H9 (cell line): ENCODE measurements around the gene ATP5IF1. TPM values are rescaled to one million over a fixed set of nuclear protein-coding genes. Genes with fewer than 3 reads are reported as not detected.
A peak's percentile ranks its signal among the peaks of the same experiment; 100 is the strongest.

Experiments used
- DNase-seq: peaks from one replicate; pipeline ENCODE4 v3.0.0-alpha.2; 2017
- H2AFZ ChIP-seq: one replicate; pipeline ENCODE4 v1.6.1; 2013; ENCODE audit warnings: mild to moderate bottlenecking, low read length, control low read depth, moderate library complexity
- H2AK5ac ChIP-seq: 2 replicates; pipeline ENCODE4 v1.6.1; 2013; ENCODE audit warnings: low read length, control low read depth, mixed read lengths; ENCODE audit not compliant: insufficient read length
- H2BK120ac ChIP-seq: one replicate; pipeline ENCODE4 v1.6.1; 2013; ENCODE audit warnings: low read depth, mild to moderate bottlenecking, low read length, control low read depth, inconsistent platforms; ENCODE audit not compliant: poor library complexity, severe bottlenecking
- H2BK12ac ChIP-seq: 2 replicates; pipeline ENCODE4 v1.6.1; 2013; ENCODE audit warnings: low read length, control low read depth, mixed read lengths, low read depth; ENCODE audit not compliant: insufficient read length
- H2BK15ac ChIP-seq: 2 replicates; pipeline ENCODE4 v1.6.1; 2013; ENCODE audit warnings: low read depth, low read length, control low read depth
- H2BK20ac ChIP-seq: one replicate; pipeline ENCODE4 v1.6.1; 2013; ENCODE audit warnings: low read depth, mild to moderate bottlenecking, low read length, control low read depth, inconsistent platforms; ENCODE audit not compliant: poor library complexity, severe bottlenecking
- H2BK5ac ChIP-seq: 2 replicates; pipeline ENCODE4 v1.6.1; 2013; ENCODE audit warnings: low read length, control low read depth, mixed read lengths; ENCODE audit not compliant: insufficient read length
- H3K14ac ChIP-seq: 2 replicates; pipeline ENCODE4 v1.6.1; 2013; ENCODE audit warnings: low read length, control low read depth; ENCODE audit not compliant: insufficient read depth
- H3K18ac ChIP-seq: 2 replicates; pipeline ENCODE4 v1.6.1; 2013; ENCODE audit warnings: low read depth, mild to moderate bottlenecking, mixed read lengths, low read length, control low read depth; ENCODE audit not compliant: insufficient read length
- H3K23ac ChIP-seq: 2 replicates; pipeline ENCODE4 v1.6.1; 2013; ENCODE audit warnings: low read length, control low read depth, mixed read lengths, low read depth; ENCODE audit not compliant: insufficient read length
- H3K23me2 ChIP-seq: 2 replicates; pipeline ENCODE4 v1.6.1; 2013; ENCODE audit warnings: low read depth, mild to moderate bottlenecking, mixed read lengths, low read length, control low read depth; ENCODE audit not compliant: insufficient read length, poor library complexity, severe bottlenecking
- H3K27ac ChIP-seq: 2 replicates; pipeline ENCODE4 v1.5.1; 2013; ENCODE audit warnings: low read length, control low read depth, mixed read lengths, low read depth; ENCODE audit not compliant: insufficient read length
- H3K27me3 ChIP-seq: 2 replicates; pipeline ENCODE4 v1.6.1; 2013; ENCODE audit warnings: low read length, control low read depth, inconsistent platforms; ENCODE audit not compliant: insufficient read depth
- H3K4ac ChIP-seq: 2 replicates; pipeline ENCODE4 v1.6.1; 2013; ENCODE audit warnings: low read depth, mild to moderate bottlenecking, control low read depth, inconsistent platforms, low read length, moderate library complexity
- H3K4me1 ChIP-seq: 2 replicates; pipeline ENCODE4 v1.6.1; 2013; ENCODE audit warnings: low read length, control low read depth, inconsistent platforms; ENCODE audit not compliant: insufficient read depth
- H3K4me2 ChIP-seq: 2 replicates; pipeline ENCODE4 v1.6.1; 2013; ENCODE audit warnings: low read length, control low read depth, mixed read lengths; ENCODE audit not compliant: insufficient read length, insufficient read depth
- H3K56ac ChIP-seq: 2 replicates; pipeline ENCODE4 v1.6.1; 2013; ENCODE audit warnings: low read depth, mild to moderate bottlenecking, mixed read lengths, low read length, control low read depth; ENCODE audit not compliant: insufficient read length
- H3K79me1 ChIP-seq: 2 replicates; pipeline ENCODE4 v1.6.1; 2013; ENCODE audit warnings: low read depth, mild to moderate bottlenecking, moderate library complexity, low read length, control low read depth, inconsistent platforms; ENCODE audit not compliant: insufficient read depth, poor library complexity, severe bottlenecking
- H3K79me2 ChIP-seq: 2 replicates; pipeline ENCODE4 v1.6.1; 2013; ENCODE audit warnings: low read length, control low read depth, inconsistent platforms; ENCODE audit not compliant: insufficient read depth
- H3K9ac ChIP-seq: 2 replicates; pipeline ENCODE4 v1.6.1; 2013; ENCODE audit warnings: low read length, control low read depth, mixed read lengths; ENCODE audit not compliant: insufficient read length; ENCODE audit errors: extremely low read depth
- H3K9me3 ChIP-seq: one replicate; pipeline ENCODE4 v1.6.1; 2013; ENCODE audit warnings: low read depth, low read length, inconsistent platforms; ENCODE audit not compliant: control insufficient read depth
- H3T11ph ChIP-seq: one replicate; pipeline ENCODE4 v1.6.1; 2013; ENCODE audit warnings: mild to moderate bottlenecking, low read length, control low read depth, inconsistent platforms
- H4K20me1 ChIP-seq: one replicate; pipeline ENCODE4 v1.6.1; 2013; ENCODE audit not compliant: control insufficient read depth, insufficient read length, insufficient read depth
- H4K5ac ChIP-seq: 2 replicates; pipeline ENCODE4 v1.6.1; 2013; ENCODE audit warnings: low read depth, mild to moderate bottlenecking, mixed read lengths, low read length, control low read depth; ENCODE audit not compliant: insufficient read length
- H4K8ac ChIP-seq: replicated peaks from 2 replicates; pipeline ENCODE4 v1.6.1; 2013; ENCODE audit warnings: low read length, control low read depth, mixed read lengths, low read depth; ENCODE audit not compliant: insufficient read length
- H4K91ac ChIP-seq: 2 replicates; pipeline ENCODE4 v1.6.1; 2013; ENCODE audit warnings: low read depth, mild to moderate bottlenecking, moderate library complexity, mixed read lengths, low read length, control low read depth; ENCODE audit not compliant: insufficient read length
- H3K27ac Mint-ChIP-seq, 3 experiments: 2 replicates in 2 of 3; 3 replicates in 1 of 3; pipeline ENCODE4 v1.8.0; 2020 to 2021; ENCODE audit warnings: mixed read lengths in 3 of 3, mild to moderate bottlenecking in 1 of 3, moderate library complexity in 1 of 3
- H3K27me3 Mint-ChIP-seq: 2 replicates; pipeline ENCODE4 v1.8.0; 2021; ENCODE audit warnings: low read depth, mild to moderate bottlenecking, moderate library complexity, mixed read lengths
- H3K36me3 Mint-ChIP-seq, 3 experiments: 2 replicates in 2 of 3; 3 replicates in 1 of 3; pipeline ENCODE4 v1.8.0; 2020 to 2021; ENCODE audit warnings: low read depth in 3 of 3, mixed read lengths in 3 of 3; ENCODE audit not compliant: insufficient read depth in 1 of 3
- H3K4me1 Mint-ChIP-seq, 2 experiments: 2 replicates each; pipeline ENCODE4 v1.8.0; 2020; ENCODE audit warnings: mixed read lengths in 2 of 2
- H3K4me3 Mint-ChIP-seq, 2 experiments: 2 replicates in 1 of 2; 3 replicates in 1 of 2; pipeline ENCODE4 v1.8.0; 2020 to 2021; ENCODE audit warnings: mild to moderate bottlenecking in 2 of 2, mixed read lengths in 2 of 2, moderate library complexity in 1 of 2
- H3K9me3 Mint-ChIP-seq, 2 experiments: 2 replicates in 1 of 2; 3 replicates in 1 of 2; pipeline ENCODE4 v1.8.0; 2020; ENCODE audit warnings: mild to moderate bottlenecking in 2 of 2, mixed read lengths in 2 of 2, moderate library complexity in 1 of 2
- WGBS: extraction: QIAGEN DNeasy Blood & Tissue Kit; methylation state at CpG from one replicate; pipeline ENCODE4 v1.1.7; 2013; ENCODE audit warnings: missing lambda C conversion rate, low lambda C conversion rate, mixed read lengths; ENCODE audit not compliant: insufficient read length; ENCODE audit errors: extremely low coverage; 5-methylcytosine and 5-hydroxymethylcytosine counted together
- total RNA-seq: library from RNA; stranded (reverse); gene quantifications from 2 replicates; pipeline ENCODE4 v1.2.1, GENCODE V29; 2021
- TF ChIP-seq, protein P1 (sequence below): fragments of 200-600 bp; sonication (generic); conservative IDR thresholded peaks from 3 replicates; pipeline ENCODE4 v1.8.0; 2021; ENCODE audit warnings: antibody characterized with exemption, mild to moderate bottlenecking

ATP5IF1 gene
- total RNA-seq, 1 experiment from 2014 or later: 257 TPM

DNA sequence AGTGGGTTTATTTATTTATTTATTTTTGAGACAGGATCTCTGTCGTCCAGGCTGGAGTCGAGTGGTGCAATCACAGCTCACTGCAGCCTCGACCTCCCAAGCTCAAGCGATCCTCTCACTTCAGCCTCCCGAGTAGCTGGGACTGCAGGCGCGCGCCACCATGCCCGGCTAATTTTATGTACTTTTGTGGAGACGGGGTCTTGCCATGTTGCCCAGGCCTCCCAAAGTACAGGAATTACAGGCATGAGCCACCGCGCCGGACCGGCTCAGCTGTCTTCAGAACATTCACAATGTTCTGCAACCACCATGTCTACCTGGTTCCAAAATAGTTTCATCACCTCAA lies 2.7 kb upstream of the ATP5IF1 start:
- Histone ChIP-seq H3K56ac (no peak overlapping the region), H2BK5ac (no peak overlapping the region), H3K79me2 (peaks cover 16% of the 10 kb centered on the region; the same call in 1 of the 2 replicates), H2AFZ (no peak overlapping the region), H3K9ac (no peak overlapping the region), H3K14ac (no peak overlapping the region), H3K23ac (no peak overlapping the region), H3K4ac (no peak overlapping the region), H3K4me1 (no peaks in the 10 kb centered on the region), H3K27me3 (no peaks in the 10 kb centered on the region), H3K79me1 (peaks cover 8% of the 10 kb centered on the region), H3K9me3 (no peaks in the 10 kb centered on the region), H3T11ph (no peak overlapping the region), H3K23me2 (peaks cover 14% of the 10 kb centered on the region), H4K91ac (no peak overlapping the region), H3K27ac (no peak overlapping the region), H4K20me1 (no peaks in the 10 kb centered on the region), H2AK5ac (no peak overlapping the region), H2BK120ac (no peak overlapping the region), H2BK15ac (no peak overlapping the region), H2BK12ac (no peak overlapping the region), H3K18ac (no peak overlapping the region), H4K8ac (no peak overlapping the region), H3K4me2 (no peak overlapping the region), H2BK20ac (no peak overlapping the region), H4K5ac (no peak overlapping the region)
- Mint-ChIP-seq H3K27ac (peak overlapping the region in 1 of 3 experiments; percentile 87; a peak in 2 of 7 replicates), H3K36me3 (peaks cover 8 to 17% (median 11%) of the 10 kb centered on the region in 3 experiments; a peak in 6 of 7 replicates), H3K4me1 (peaks cover 4 to 9% of the 10 kb centered on the region in 2 experiments; a peak in 3 of 4 replicates), H3K9me3 (peaks cover 0 to 3% of the 10 kb centered on the region in 2 experiments; a peak in 1 of 5 replicates), H3K4me3 (peak overlapping the region; percentile 97 to 99; a peak in 4 of 5 replicates), H3K27me3 (no peaks in the 10 kb centered on the region)
- no CpG with 5 or more reads among the region's 14 CpGs for WGBS
- TF ChIP-seq, protein P1, sequence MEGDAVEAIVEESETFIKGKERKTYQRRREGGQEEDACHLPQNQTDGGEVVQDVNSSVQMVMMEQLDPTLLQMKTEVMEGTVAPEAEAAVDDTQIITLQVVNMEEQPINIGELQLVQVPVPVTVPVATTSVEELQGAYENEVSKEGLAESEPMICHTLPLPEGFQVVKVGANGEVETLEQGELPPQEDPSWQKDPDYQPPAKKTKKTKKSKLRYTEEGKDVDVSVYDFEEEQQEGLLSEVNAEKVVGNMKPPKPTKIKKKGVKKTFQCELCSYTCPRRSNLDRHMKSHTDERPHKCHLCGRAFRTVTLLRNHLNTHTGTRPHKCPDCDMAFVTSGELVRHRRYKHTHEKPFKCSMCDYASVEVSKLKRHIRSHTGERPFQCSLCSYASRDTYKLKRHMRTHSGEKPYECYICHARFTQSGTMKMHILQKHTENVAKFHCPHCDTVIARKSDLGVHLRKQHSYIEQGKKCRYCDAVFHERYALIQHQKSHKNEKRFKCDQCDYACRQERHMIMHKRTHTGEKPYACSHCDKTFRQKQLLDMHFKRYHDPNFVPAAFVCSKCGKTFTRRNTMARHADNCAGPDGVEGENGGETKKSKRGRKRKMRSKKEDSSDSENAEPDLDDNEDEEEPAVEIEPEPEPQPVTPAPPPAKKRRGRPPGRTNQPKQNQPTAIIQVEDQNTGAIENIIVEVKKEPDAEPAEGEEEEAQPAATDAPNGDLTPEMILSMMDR: no peak
- DNase-seq: no peak
